HEK293 (cell line): Measurements from ENCODE around the gene DNAJB4.
A peak's percentile ranks its signal among the peaks of the same experiment; 100 is the strongest.

ENCODE experiments used
- CTCF ChIA-PET: fragments of 350-600 bp; formaldehyde crosslinking; extraction: SDS; loops from one replicate; lab custom pipeline; 2021; ENCODE audit warnings: antibody characterized with exemption; lab: Yijun Ruan, JAX
- POLR2A ChIA-PET: fragments of 300-600 bp; formaldehyde crosslinking; extraction: SDS; loops from one replicate; lab custom pipeline; 2020; ENCODE audit warnings: antibody characterized with exemption, inconsistent platforms; lab: Yijun Ruan, JAX
- H3K27ac ChIP-seq: fragments of 200-500 bp; sonication (Bioruptor generic); 2 replicates; pipeline ENCODE4 v1.5.1; 2014; ENCODE audit warnings: low read depth, low read length, control low read depth, inconsistent platforms; ENCODE audit errors: extremely low read depth
- H3K36me3 ChIP-seq, 2 experiments: fragments of 200-500 bp in 1 of 2; sonication (Bioruptor generic) in 1 of 2; 1 replicate in 1 of 2; 2 replicates in 1 of 2; pipeline ENCODE4 v1.5.1; 2014 to 2017; ENCODE audit warnings: inconsistent platforms in 2 of 2, low read length in 2 of 2; ENCODE audit not compliant: control insufficient read depth in 2 of 2, insufficient read depth in 1 of 2
- H3K4me1 ChIP-seq: fragments of 200-500 bp; sonication (Bioruptor generic); 2 replicates; pipeline ENCODE4 v1.5.1; 2014; ENCODE audit warnings: mild to moderate bottlenecking, low read length, inconsistent platforms; ENCODE audit not compliant: control insufficient read depth, insufficient read depth
- H3K4me3 ChIP-seq: 2 replicates; pipeline ENCODE4 v1.5.1; 2011; ENCODE audit warnings: low read depth, mild to moderate bottlenecking, control low read depth, low read length, moderate library complexity
- H3K9me3 ChIP-seq: fragments of 200-500 bp; sonication (Bioruptor generic); 2 replicates; pipeline ENCODE4 v1.5.1; 2014; ENCODE audit warnings: low read depth, low read length, inconsistent platforms; ENCODE audit not compliant: control insufficient read depth, insufficient read depth
- GLI2 ChIP-seq: fragments of 450-650 bp; formaldehyde crosslinking; IDR thresholded peaks from 2 replicates; pipeline ENCODE4; 2017; ENCODE audit warnings: missing biosample characterization, missing genetic modification characterization, low read depth, borderline replicate concordance
- MZF1 ChIP-seq: fragments of 450-650 bp; formaldehyde crosslinking; IDR thresholded peaks from 2 replicates; pipeline ENCODE4 v1.5.1; 2017; ENCODE audit warnings: missing biosample characterization, missing genetic modification characterization, borderline replicate concordance
- OSR2 ChIP-seq: fragments of 450-650 bp; formaldehyde crosslinking; IDR thresholded peaks from 2 replicates; pipeline ENCODE4 v1.5.1; 2016; ENCODE audit warnings: missing biosample characterization, missing genetic modification characterization
- SETDB1 ChIP-seq: IDR thresholded peaks from one replicate; pipeline ENCODE4 v1.6.1; 2017; ENCODE audit warnings: mild to moderate bottlenecking, low read length, moderate library complexity, mixed read lengths; ENCODE audit not compliant: insufficient read length
- WT1 ChIP-seq: fragments of 450-650 bp; formaldehyde crosslinking; IDR thresholded peaks from 2 replicates; pipeline ENCODE4 v1.5.1; 2016; ENCODE audit warnings: missing biosample characterization, missing genetic modification characterization
- YY2 ChIP-seq: fragments of 450-650 bp; formaldehyde crosslinking; IDR thresholded peaks from 2 replicates; pipeline ENCODE4 v1.5.1; 2016; ENCODE audit warnings: missing biosample characterization, missing genetic modification characterization
- ZBTB48 ChIP-seq: fragments of 450-650 bp; formaldehyde crosslinking; IDR thresholded peaks from 2 replicates; pipeline ENCODE4 v1.5.1; 2016; ENCODE audit warnings: missing biosample characterization, missing genetic modification characterization
- ZFP37 ChIP-seq: fragments of 450-650 bp; formaldehyde crosslinking; IDR thresholded peaks from 2 replicates; pipeline ENCODE4 v1.5.1; 2016; ENCODE audit warnings: missing biosample characterization, missing genetic modification characterization
- ZNF335 ChIP-seq: fragments of 450-650 bp; formaldehyde crosslinking; conservative IDR thresholded peaks from 2 replicates; pipeline ENCODE4 v1.5.1; 2016; ENCODE audit warnings: missing biosample characterization, missing genetic modification characterization
- ZNF366 ChIP-seq: fragments of 450-650 bp; formaldehyde crosslinking; conservative IDR thresholded peaks from 2 replicates; pipeline ENCODE4 v1.5.1; 2016; ENCODE audit warnings: missing biosample characterization, missing genetic modification characterization
- ZNF416 ChIP-seq: fragments of 450-650 bp; formaldehyde crosslinking; IDR thresholded peaks from 2 replicates; pipeline ENCODE4 v1.5.1; 2016; ENCODE audit warnings: missing biosample characterization, missing genetic modification characterization
- ZNF561 ChIP-seq: fragments of 450-650 bp; IDR thresholded peaks from 2 replicates; pipeline ENCODE4 v1.5.1; 2018; ENCODE audit warnings: missing biosample characterization, missing genetic modification characterization, borderline replicate concordance
- ZNF600 ChIP-seq: fragments of 450-650 bp; formaldehyde crosslinking; IDR thresholded peaks from 2 replicates; pipeline ENCODE4 v1.5.1; 2016; ENCODE audit warnings: missing biosample characterization, missing genetic modification characterization
- ZNF623 ChIP-seq: fragments of 450-650 bp; formaldehyde crosslinking; IDR thresholded peaks from 2 replicates; pipeline ENCODE4 v1.5.1; 2016; ENCODE audit warnings: missing biosample characterization, missing genetic modification characterization
- ZNF660 ChIP-seq: fragments of 450-650 bp; IDR thresholded peaks from 2 replicates; pipeline ENCODE4 v1.5.1; 2018; ENCODE audit warnings: missing biosample characterization, mild to moderate bottlenecking, missing genetic modification characterization
- ZNF776 ChIP-seq: fragments of 450-650 bp; formaldehyde crosslinking; IDR thresholded peaks from 2 replicates; pipeline ENCODE4 v1.5.0; 2017; ENCODE audit warnings: missing biosample characterization, missing genetic modification characterization, borderline replicate concordance
- ZSCAN16 ChIP-seq: fragments of 450-650 bp; formaldehyde crosslinking; IDR thresholded peaks from 2 replicates; pipeline ENCODE4 v1.5.1; 2016; ENCODE audit warnings: missing biosample characterization, missing genetic modification characterization
- ZXDB ChIP-seq: fragments of 450-650 bp; formaldehyde crosslinking; IDR thresholded peaks from 2 replicates; pipeline ENCODE4 v1.5.1; 2016; ENCODE audit warnings: missing biosample characterization, missing genetic modification characterization
- TF ChIP-seq, protein P1 (sequence below): fragments of 450-650 bp; formaldehyde crosslinking; IDR thresholded peaks from 2 replicates; pipeline ENCODE4 v1.5.1; 2016; ENCODE audit warnings: missing biosample characterization, missing genetic modification characterization
- TF ChIP-seq, protein P2 (sequence below): fragments of 450-650 bp; IDR thresholded peaks from 2 replicates; pipeline ENCODE4 v1.5.1; 2018; ENCODE audit warnings: missing biosample characterization, mild to moderate bottlenecking, missing genetic modification characterization
- TF ChIP-seq, protein P3 (sequence below): fragments of 450-650 bp; formaldehyde crosslinking; IDR thresholded peaks from 2 replicates; pipeline ENCODE4 v1.5.1; 2017; ENCODE audit warnings: missing biosample characterization, missing genetic modification characterization
- TF ChIP-seq, protein P4 (sequence below): fragments of 450-650 bp; formaldehyde crosslinking; IDR thresholded peaks from 2 replicates; pipeline ENCODE4 v1.5.1; 2016; ENCODE audit warnings: missing biosample characterization, missing genetic modification characterization

Gene DNAJB4

DNA sequence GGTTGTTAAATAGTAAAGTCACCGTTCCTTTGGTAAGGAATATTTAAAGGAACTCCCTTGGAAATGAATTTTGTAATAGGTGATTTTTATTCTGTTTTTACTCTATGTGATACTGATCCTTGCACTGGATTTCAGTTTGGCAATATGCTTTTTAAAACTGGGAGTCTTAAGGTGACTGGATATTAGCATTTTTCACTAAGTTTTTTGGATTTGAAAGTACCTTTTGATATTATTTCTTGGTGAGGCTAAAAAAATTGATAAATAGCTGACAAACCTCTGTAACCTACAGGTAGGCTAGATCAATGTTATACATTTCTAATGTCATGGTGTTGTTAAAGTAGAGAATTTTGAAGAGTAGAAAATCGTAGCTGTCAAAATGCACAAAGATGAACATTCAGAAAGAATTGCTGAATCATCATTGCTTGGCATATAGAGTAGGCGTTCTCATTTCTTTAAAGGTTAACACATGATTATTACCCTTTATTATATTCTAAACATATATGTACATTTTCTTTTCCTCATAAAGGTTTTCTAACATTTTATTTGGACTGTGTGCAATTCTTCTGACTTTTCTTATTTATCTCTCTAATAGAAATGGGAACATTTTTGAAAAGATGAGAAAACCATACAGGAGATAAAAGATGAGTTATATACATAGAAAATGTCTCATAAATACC lies 1.5 kb upstream of the DNAJB4 start:
- no peaks in the 10 kb centered on the region for H3K9me3 ChIP-seq
- TF ChIP-seq ZFP37 (tag by site-specific recombination): peak; percentile 18; the same call in 1 of the 2 replicates
- no peak for TF ChIP-seq ZNF660 (tag by site-specific recombination)
- no peak for TF ChIP-seq ZNF561
- peaks cover 14% of the 10 kb centered on the region for H3K4me1 ChIP-seq
- H3K27ac ChIP-seq: no peak overlapping the region
- CTCF ChIA-PET: interaction anchor here (0.7 to 1.2 kb wide), 3 partner anchors 23 to 883 kb away, joined by 3 to 4 read pairs (median 4); no protein-coding TSS in a partner anchor
- POLR2A ChIA-PET: interaction anchor here (0.7 to 5.7 kb wide), 8 partner anchors 8 to 320 kb away, joined by 3 to 137 read pairs (median 8); partner anchors contain the start of genes FUBP1 and ZZZ3
- no peaks in the 10 kb centered on the region for H3K36me3 ChIP-seq
- H3K4me3 ChIP-seq: no peak overlapping the region

DNA sequence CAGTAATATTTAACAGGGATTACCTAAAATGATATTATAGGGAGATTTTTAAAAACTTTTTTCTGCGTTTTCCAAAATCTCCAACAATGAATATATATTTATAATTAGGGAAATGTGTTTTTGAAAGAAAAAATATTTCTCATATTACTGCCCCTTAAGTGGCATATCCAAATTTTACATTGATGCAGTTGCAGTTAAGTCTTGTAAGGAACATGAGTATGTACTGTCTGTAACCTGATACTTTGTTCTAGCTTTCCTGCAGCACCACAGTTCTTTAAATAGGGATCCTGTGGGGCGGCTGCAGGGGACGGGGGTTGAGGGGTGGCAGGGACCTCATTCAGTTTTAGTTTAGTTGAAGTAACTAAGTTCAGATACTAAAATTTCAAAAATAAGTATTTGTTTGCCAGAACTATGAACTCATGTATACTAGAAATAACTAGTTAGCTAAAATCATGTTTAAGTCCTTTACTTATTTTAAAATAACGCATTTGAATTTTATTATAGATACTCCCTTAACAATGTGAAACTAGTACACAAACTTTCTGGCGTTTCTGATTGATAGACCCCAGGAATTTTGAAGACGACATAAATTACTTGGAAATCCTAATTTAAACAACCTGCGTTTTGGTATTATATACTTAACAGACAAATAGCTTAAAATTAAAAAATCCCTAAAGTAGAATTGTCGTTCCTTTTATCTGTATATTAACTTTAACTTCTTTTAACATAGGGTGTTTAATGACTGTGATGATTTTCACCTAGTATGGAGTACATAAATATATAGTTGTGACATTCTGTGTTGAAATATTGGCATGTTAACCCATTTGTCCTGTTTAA lies 639 bp upstream of the DNAJB4 start:
- Histone ChIP-seq H3K27ac (peak overlapping the region; percentile 92), H3K9me3 (no peaks in the 10 kb centered on the region), H3K4me1 (peaks cover 14% of the 10 kb centered on the region), H3K4me3 (peak overlapping the region; percentile 55), H3K36me3 (no peaks in the 10 kb centered on the region; a peak in 1 of 3 replicates)
- POLR2A ChIA-PET: interaction anchor here (0.8 to 5.7 kb wide), 22 partner anchors 9 to 470 kb away, joined by 3 to 137 read pairs (median 4); partner anchors contain the start of genes FUBP1, MIGA1, NEXN and ZZZ3
- CTCF ChIA-PET: interaction anchor here (0.5 to 3.8 kb wide), 5 partner anchors 24 to 110 kb away, joined by 3 to 42 read pairs (median 10); partner anchors contain the start of gene FUBP1
- TF ChIP-seq MZF1 (tag by site-specific recombination) (peak; percentile 89), ZNF366 (tag by site-specific recombination) (peak; percentile 38; the same call in 1 of the 2 replicates), ZBTB48 (peak; percentile 92), OSR2 (tag by site-specific recombination) (peak; percentile 39; the same call in 1 of the 2 replicates), ZNF416 (tag by site-specific recombination) (no peak), ZNF335 (peak; percentile 27; the same call in 1 of the 2 replicates), WT1 (tag by site-specific recombination) (peak; percentile 27; the same call in 1 of the 2 replicates), YY2 (tag by site-specific recombination) (no peak), ZNF776 (tag by site-specific recombination) (no peak), ZNF623 (tag by site-specific recombination) (no peak), SETDB1 (no peak), ZNF600 (tag by site-specific recombination) (peak; percentile 95), GLI2 (tag by site-specific recombination) (no peak), ZXDB (0 out of 2 replicates have a peak, but pooled peaks have one; percentile 31), ZSCAN16 (tag by site-specific recombination) (no peak)
- TF ChIP-seq, protein P1, sequence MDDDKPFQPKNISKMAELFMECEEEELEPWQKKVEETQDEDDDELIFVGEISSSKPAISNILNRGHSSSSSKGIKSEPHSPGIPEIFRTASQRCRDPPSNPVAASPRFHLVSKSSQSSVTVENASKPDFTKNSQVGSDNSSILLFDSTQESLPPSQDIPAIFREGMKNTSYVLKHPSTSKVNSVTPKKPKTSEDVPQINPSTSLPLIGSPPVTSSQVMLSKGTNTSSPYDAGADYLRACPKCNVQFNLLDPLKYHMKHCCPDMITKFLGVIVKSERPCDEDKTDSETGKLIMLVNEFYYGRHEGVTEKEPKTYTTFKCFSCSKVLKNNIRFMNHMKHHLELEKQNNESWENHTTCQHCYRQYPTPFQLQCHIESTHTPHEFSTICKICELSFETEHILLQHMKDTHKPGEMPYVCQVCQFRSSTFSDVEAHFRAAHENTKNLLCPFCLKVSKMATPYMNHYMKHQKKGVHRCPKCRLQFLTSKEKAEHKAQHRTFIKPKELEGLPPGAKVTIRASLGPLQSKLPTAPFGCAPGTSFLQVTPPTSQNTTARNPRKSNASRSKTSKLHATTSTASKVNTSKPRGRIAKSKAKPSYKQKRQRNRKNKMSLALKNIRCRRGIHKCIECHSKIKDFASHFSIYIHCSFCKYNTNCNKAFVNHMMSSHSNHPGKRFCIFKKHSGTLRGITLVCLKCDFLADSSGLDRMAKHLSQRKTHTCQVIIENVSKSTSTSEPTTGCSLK (tag by site-specific recombination): no peak
- TF ChIP-seq, protein P2, sequence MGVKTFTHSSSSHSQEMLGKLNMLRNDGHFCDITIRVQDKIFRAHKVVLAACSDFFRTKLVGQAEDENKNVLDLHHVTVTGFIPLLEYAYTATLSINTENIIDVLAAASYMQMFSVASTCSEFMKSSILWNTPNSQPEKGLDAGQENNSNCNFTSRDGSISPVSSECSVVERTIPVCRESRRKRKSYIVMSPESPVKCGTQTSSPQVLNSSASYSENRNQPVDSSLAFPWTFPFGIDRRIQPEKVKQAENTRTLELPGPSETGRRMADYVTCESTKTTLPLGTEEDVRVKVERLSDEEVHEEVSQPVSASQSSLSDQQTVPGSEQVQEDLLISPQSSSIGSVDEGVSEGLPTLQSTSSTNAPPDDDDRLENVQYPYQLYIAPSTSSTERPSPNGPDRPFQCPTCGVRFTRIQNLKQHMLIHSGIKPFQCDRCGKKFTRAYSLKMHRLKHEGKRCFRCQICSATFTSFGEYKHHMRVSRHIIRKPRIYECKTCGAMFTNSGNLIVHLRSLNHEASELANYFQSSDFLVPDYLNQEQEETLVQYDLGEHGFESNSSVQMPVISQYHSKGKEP (tag by site-specific recombination): peak; percentile 86
- TF ChIP-seq, protein P3, sequence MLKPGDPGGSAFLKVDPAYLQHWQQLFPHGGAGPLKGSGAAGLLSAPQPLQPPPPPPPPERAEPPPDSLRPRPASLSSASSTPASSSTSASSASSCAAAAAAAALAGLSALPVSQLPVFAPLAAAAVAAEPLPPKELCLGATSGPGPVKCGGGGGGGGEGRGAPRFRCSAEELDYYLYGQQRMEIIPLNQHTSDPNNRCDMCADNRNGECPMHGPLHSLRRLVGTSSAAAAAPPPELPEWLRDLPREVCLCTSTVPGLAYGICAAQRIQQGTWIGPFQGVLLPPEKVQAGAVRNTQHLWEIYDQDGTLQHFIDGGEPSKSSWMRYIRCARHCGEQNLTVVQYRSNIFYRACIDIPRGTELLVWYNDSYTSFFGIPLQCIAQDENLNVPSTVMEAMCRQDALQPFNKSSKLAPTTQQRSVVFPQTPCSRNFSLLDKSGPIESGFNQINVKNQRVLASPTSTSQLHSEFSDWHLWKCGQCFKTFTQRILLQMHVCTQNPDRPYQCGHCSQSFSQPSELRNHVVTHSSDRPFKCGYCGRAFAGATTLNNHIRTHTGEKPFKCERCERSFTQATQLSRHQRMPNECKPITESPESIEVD (tag by site-specific recombination): peak; percentile 97
- TF ChIP-seq, protein P4, sequence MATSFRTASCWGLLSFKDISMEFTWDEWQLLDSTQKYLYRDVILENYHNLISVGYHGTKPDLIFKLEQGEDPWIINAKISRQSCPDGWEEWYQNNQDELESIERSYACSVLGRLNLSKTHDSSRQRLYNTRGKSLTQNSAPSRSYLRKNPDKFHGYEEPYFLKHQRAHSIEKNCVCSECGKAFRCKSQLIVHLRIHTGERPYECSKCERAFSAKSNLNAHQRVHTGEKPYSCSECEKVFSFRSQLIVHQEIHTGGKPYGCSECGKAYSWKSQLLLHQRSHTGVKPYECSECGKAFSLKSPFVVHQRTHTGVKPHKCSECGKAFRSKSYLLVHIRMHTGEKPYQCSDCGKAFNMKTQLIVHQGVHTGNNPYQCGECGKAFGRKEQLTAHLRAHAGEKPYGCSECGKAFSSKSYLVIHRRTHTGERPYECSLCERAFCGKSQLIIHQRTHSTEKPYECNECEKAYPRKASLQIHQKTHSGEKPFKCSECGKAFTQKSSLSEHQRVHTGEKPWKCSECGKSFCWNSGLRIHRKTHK (tag by site-specific recombination): no peak
